Measurements from ENCODE around the gene GPHA2.

GPHA2 gene

GRCh38 chr11:64929625-64930024 lies 6.1 kb downstream of the GPHA2 start:
- DNase-seq: no peak

GRCh38 chr11:64928957-64929356 lies 6.7 kb downstream of the GPHA2 start:
- DNase-seq: no peak

GRCh38 chr11:64926689-64927088 lies 9.0 kb downstream of the GPHA2 start:
- DNase-seq: no peak

GRCh38 chr11:64925536-64926436 lies 9.9 kb downstream of the GPHA2 start:
- DNase-seq: no peak

- DNase-seq: no peak
Observed at GRCh38 chr11:64924910-64925284, 10.8 kb downstream of the GPHA2 start.

- DNase-seq: peak; percentile 72
Observed at GRCh38 chr11:64923944-64924909, 11.5 kb downstream of the GPHA2 start, which contains the start of gene PPP2R5B. TSS of gene PPP2R5B (plus strand) at chr11:64924689. CDS start at chr11:64925735, 1,046 bp downstream.

GRCh38 chr11:64923151-64923661 lies 12.5 kb downstream of the GPHA2 start:
- DNase-seq: no peak

GRCh38 chr11:64921384-64921783 lies 14.3 kb downstream of the GPHA2 start:
- no peak for DNase-seq

- no peak for DNase-seq
Observed at GRCh38 chr11:64920124-64920523, 15.6 kb downstream of the GPHA2 start.

GRCh38 chr11:64919627-64920026 lies 16.1 kb downstream of the GPHA2 start:
- DNase-seq: peak; percentile 32

- DNase-seq: no peak
Observed at GRCh38 chr11:64918017-64918416, 17.7 kb downstream of the GPHA2 start.

- no peak for DNase-seq
Observed at GRCh38 chr11:64917663-64917995, 18.1 kb downstream of the GPHA2 start.

- DNase-seq: peak; percentile 100
Observed at GRCh38 chr11:64916775-64917662, 18.7 kb downstream of the GPHA2 start, which contains the start of gene ATG2A. TSS of gene ATG2A (minus strand) at chr11:64917209. CDS start at chr11:64917135, 74 bp downstream.

GRCh38 chr11:64916040-64916774 lies 19.5 kb downstream of the GPHA2 start:
- no peak for DNase-seq

GRCh38 chr11:64915376-64915887 lies 20.3 kb downstream of the GPHA2 start:
- no peak for DNase-seq

- DNase-seq: no peak
Observed at GRCh38 chr11:64914123-64914522, 21.6 kb downstream of the GPHA2 start.

GRCh38 chr11:64913171-64913727 lies 22.4 kb downstream of the GPHA2 start:
- DNase-seq: no peak

GRCh38 chr11:64911689-64912088 lies 24.0 kb downstream of the GPHA2 start:
- no peak for DNase-seq

GRCh38 chr11:64911142-64911541 lies 24.6 kb downstream of the GPHA2 start:
- DNase-seq: no peak

- DNase-seq: no peak
Observed at GRCh38 chr11:64910451-64911093, 25.1 kb downstream of the GPHA2 start.

All from NCI-H2171 treated with DMSO at 0.1 percent for 48 hours (cell line).